ENCODE measurements around the gene KSR2.

The KSR2 gene

GRCh38 chr12:117513353-117513752 lies 455.4 kb downstream of the KSR2 start:
- H3K27ac Mint-ChIP-seq = no peak overlapping the region
- no peaks in the 10 kb centered on the region for H3K4me1 Mint-ChIP-seq (ENCODE audit: low read depth)
- intact Hi-C loops (cut with micrococcal nuclease) = no loop called here
- H3K9me3 Mint-ChIP-seq = no peaks in the 10 kb centered on the region
- no peaks in the 10 kb centered on the region for H3K36me3 Mint-ChIP-seq (ENCODE audit: low read depth)
- peaks cover 44% of the 10 kb centered on the region for H3K27me3 Mint-ChIP-seq
- H3K4me3 Mint-ChIP-seq = no peak overlapping the region

- Mint-ChIP-seq H3K4me1 (ENCODE audit: low read depth) (no peaks in the 10 kb centered on the region), H3K27me3 (peaks cover 45% of the 10 kb centered on the region), H3K4me3 (no peak overlapping the region), H3K9me3 (no peaks in the 10 kb centered on the region), H3K36me3 (ENCODE audit: low read depth) (no peaks in the 10 kb centered on the region), H3K27ac (no peak overlapping the region)
- intact Hi-C loops (cut with micrococcal nuclease) = no loop called here
Observed at GRCh38 chr12:117508468-117508867, 460.3 kb downstream of the KSR2 start.

GRCh38 chr12:117507548-117507947 lies 461.2 kb downstream of the KSR2 start:
- Mint-ChIP-seq H3K9me3 (no peaks in the 10 kb centered on the region), H3K4me1 (ENCODE audit: low read depth) (peaks cover 5% of the 10 kb centered on the region), H3K27ac (no peak overlapping the region), H3K27me3 (peaks cover 41% of the 10 kb centered on the region), H3K36me3 (ENCODE audit: low read depth) (no peaks in the 10 kb centered on the region), H3K4me3 (no peak overlapping the region)
- intact Hi-C loops (cut with micrococcal nuclease) = no loop called here

GRCh38 chr12:117506333-117506732 lies 462.5 kb downstream of the KSR2 start:
- peaks cover 30% of the 10 kb centered on the region for H3K27me3 Mint-ChIP-seq
- no peaks in the 10 kb centered on the region for H3K36me3 Mint-ChIP-seq (ENCODE audit: low read depth)
- H3K4me1 Mint-ChIP-seq (ENCODE audit: low read depth) = peaks cover 13% of the 10 kb centered on the region
- intact Hi-C loops (cut with micrococcal nuclease) = no loop called here
- no peaks in the 10 kb centered on the region for H3K9me3 Mint-ChIP-seq
- no peak overlapping the region for H3K4me3 Mint-ChIP-seq
- H3K27ac Mint-ChIP-seq = no peak overlapping the region

- Mint-ChIP-seq H3K36me3 (ENCODE audit: low read depth) (no peaks in the 10 kb centered on the region), H3K27me3 (peaks cover 18% of the 10 kb centered on the region), H3K4me1 (ENCODE audit: low read depth) (peaks cover 15% of the 10 kb centered on the region), H3K4me3 (no peak overlapping the region), H3K9me3 (no peaks in the 10 kb centered on the region), H3K27ac (no peak overlapping the region)
- intact Hi-C loops (cut with micrococcal nuclease) = no loop called here
Observed at GRCh38 chr12:117502633-117503032, 466.2 kb downstream of the KSR2 start.

GRCh38 chr12:117502233-117502632 lies 466.6 kb downstream of the KSR2 start:
- intact Hi-C loops (cut with micrococcal nuclease) = no loop called here
- Mint-ChIP-seq H3K4me1 (ENCODE audit: low read depth) (peaks cover 15% of the 10 kb centered on the region), H3K9me3 (no peaks in the 10 kb centered on the region), H3K27ac (no peak overlapping the region), H3K4me3 (no peak overlapping the region), H3K36me3 (ENCODE audit: low read depth) (no peaks in the 10 kb centered on the region), H3K27me3 (peaks cover 18% of the 10 kb centered on the region)

- H3K27me3 Mint-ChIP-seq = peaks cover 16% of the 10 kb centered on the region
- intact Hi-C loops (cut with micrococcal nuclease) = no loop called here
- H3K27ac Mint-ChIP-seq = no peak overlapping the region
- no peaks in the 10 kb centered on the region for H3K9me3 Mint-ChIP-seq
- no peaks in the 10 kb centered on the region for H3K36me3 Mint-ChIP-seq (ENCODE audit: low read depth)
- H3K4me3 Mint-ChIP-seq = no peak overlapping the region
- H3K4me1 Mint-ChIP-seq (ENCODE audit: low read depth) = peaks cover 15% of the 10 kb centered on the region
Observed at GRCh38 chr12:117501076-117501869, 467.5 kb downstream of the KSR2 start.

- no peaks in the 10 kb centered on the region for H3K9me3 Mint-ChIP-seq
- H3K27ac Mint-ChIP-seq = no peak overlapping the region
- intact Hi-C loops (cut with micrococcal nuclease) = no loop called here
- no peak overlapping the region for H3K4me3 Mint-ChIP-seq
- H3K36me3 Mint-ChIP-seq (ENCODE audit: low read depth) = no peaks in the 10 kb centered on the region
- H3K27me3 Mint-ChIP-seq = peaks cover 8% of the 10 kb centered on the region
- peaks cover 15% of the 10 kb centered on the region for H3K4me1 Mint-ChIP-seq (ENCODE audit: low read depth)
Observed at GRCh38 chr12:117499759-117500485, 468.9 kb downstream of the KSR2 start.

- H3K4me3 Mint-ChIP-seq = no peak overlapping the region
- no peaks in the 10 kb centered on the region for H3K36me3 Mint-ChIP-seq (ENCODE audit: low read depth)
- intact Hi-C loops (cut with micrococcal nuclease) = no loop called here
Observed at GRCh38 chr12:117498880-117499279, 469.9 kb downstream of the KSR2 start.

GRCh38 chr12:117498256-117498655 lies 470.5 kb downstream of the KSR2 start:
- H3K4me3 Mint-ChIP-seq = no peak overlapping the region
- H3K9me3 Mint-ChIP-seq = no peaks in the 10 kb centered on the region

More at GRCh38 chr12:117498880-117499279, 469.9 kb downstream of the KSR2 start:
- Mint-ChIP-seq H3K27ac (no peak overlapping the region), H3K27me3 (peaks cover 7% of the 10 kb centered on the region), H3K4me1 (ENCODE audit: low read depth) (peaks cover 15% of the 10 kb centered on the region), H3K9me3 (no peaks in the 10 kb centered on the region)

GRCh38 chr12:117497407-117497806 lies 471.4 kb downstream of the KSR2 start:
- Mint-ChIP-seq H3K9me3 (no peaks in the 10 kb centered on the region), H3K4me3 (no peak overlapping the region), H3K27me3 (peaks cover 10% of the 10 kb centered on the region), H3K36me3 (ENCODE audit: low read depth) (no peaks in the 10 kb centered on the region), H3K4me1 (ENCODE audit: low read depth) (peaks cover 11% of the 10 kb centered on the region), H3K27ac (no peak overlapping the region)
- intact Hi-C loops (cut with micrococcal nuclease) = no loop called here

More at GRCh38 chr12:117498256-117498655, 470.5 kb downstream of the KSR2 start:
- H3K27me3 Mint-ChIP-seq = peaks cover 7% of the 10 kb centered on the region
- no peaks in the 10 kb centered on the region for H3K36me3 Mint-ChIP-seq (ENCODE audit: low read depth)
- H3K27ac Mint-ChIP-seq = no peak overlapping the region
- intact Hi-C loops (cut with micrococcal nuclease) = no loop called here
- peaks cover 15% of the 10 kb centered on the region for H3K4me1 Mint-ChIP-seq (ENCODE audit: low read depth)

- Mint-ChIP-seq H3K27ac (no peak overlapping the region), H3K4me3 (no peak overlapping the region), H3K27me3 (peaks cover 13% of the 10 kb centered on the region), H3K9me3 (no peaks in the 10 kb centered on the region), H3K4me1 (ENCODE audit: low read depth) (no peaks in the 10 kb centered on the region), H3K36me3 (ENCODE audit: low read depth) (no peaks in the 10 kb centered on the region)
- intact Hi-C loops (cut with micrococcal nuclease) = no loop called here
Observed at GRCh38 chr12:117494833-117495655, 473.7 kb downstream of the KSR2 start.

GRCh38 chr12:117491711-117492110 lies 477.1 kb downstream of the KSR2 start:
- Mint-ChIP-seq H3K9me3 (no peaks in the 10 kb centered on the region), H3K27ac (no peak overlapping the region), H3K36me3 (ENCODE audit: low read depth) (no peaks in the 10 kb centered on the region), H3K27me3 (peaks cover 13% of the 10 kb centered on the region), H3K4me1 (ENCODE audit: low read depth) (no peaks in the 10 kb centered on the region), H3K4me3 (no peak overlapping the region)
- intact Hi-C loops (cut with micrococcal nuclease) = no loop called here

GRCh38 chr12:117490130-117490529 lies 478.7 kb downstream of the KSR2 start:
- no peaks in the 10 kb centered on the region for H3K36me3 Mint-ChIP-seq (ENCODE audit: low read depth)
- H3K27ac Mint-ChIP-seq = no peak overlapping the region
- H3K4me3 Mint-ChIP-seq = no peak overlapping the region
- H3K4me1 Mint-ChIP-seq (ENCODE audit: low read depth) = no peaks in the 10 kb centered on the region
- peaks cover 15% of the 10 kb centered on the region for H3K27me3 Mint-ChIP-seq
- intact Hi-C loops (cut with micrococcal nuclease) = no loop called here
- H3K9me3 Mint-ChIP-seq = no peaks in the 10 kb centered on the region
